GM19372 (cell line): ENCODE data around the gene RSPO3.
"Not testable (repeated sequence)": the region's sequence is repeated elsewhere in the genome, so short reads cannot be mapped to it uniquely, and the experiment has no call there.

Experiments
- ATAC-seq: cut with Tn5 transposase; IDR thresholded peaks from one replicate; pipeline ENCODE4 v1.9.1; 2021; ENCODE audit warnings: mild to moderate bottlenecking, low read depth, moderate library complexity; ENCODE audit not compliant: unreplicated experiment

Gene RSPO3

DNA sequence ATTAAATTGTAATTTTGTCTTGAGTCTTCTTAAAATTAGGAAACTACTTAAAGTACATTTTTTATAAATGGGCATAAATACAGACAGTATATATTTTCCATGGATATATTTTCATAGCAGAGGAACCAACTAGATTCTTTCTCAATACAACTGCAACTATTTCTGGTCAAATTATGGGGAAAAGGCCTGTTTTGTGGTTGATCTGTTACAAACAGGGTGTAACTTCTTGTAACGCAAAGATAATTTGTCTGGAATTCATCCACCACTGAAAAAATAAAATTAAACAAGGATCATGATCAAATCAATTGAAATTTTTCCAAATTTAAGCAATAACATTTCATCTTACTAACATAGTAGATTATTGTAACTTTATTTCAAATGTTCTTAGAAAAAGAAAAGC is 81.0 kb downstream of the RSPO3 start:
- ATAC-seq: no peak

GRCh38 chr6:127200114-127200513 is 81.6 kb downstream of the RSPO3 start:
- ATAC-seq: no peak

DNA sequence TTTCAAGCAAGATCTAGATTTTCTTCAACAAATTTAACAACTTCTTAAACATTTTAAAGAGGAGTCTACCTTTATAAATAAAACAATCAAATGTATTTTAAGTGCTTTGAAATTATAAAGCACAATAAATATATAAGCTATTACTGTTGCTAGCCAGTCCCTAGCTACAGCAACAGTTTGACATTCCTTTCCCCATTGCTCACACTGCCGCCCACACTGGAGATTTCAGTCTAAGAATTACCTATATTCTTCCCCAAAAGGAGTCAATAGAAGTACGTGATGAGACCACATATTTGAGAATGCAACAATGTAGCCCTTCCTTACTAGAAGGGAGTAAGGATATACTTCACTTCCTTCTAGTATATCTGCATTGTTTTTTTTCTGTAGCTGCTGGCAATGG is 82.8 kb downstream of the RSPO3 start:
- no peak for ATAC-seq

DNA sequence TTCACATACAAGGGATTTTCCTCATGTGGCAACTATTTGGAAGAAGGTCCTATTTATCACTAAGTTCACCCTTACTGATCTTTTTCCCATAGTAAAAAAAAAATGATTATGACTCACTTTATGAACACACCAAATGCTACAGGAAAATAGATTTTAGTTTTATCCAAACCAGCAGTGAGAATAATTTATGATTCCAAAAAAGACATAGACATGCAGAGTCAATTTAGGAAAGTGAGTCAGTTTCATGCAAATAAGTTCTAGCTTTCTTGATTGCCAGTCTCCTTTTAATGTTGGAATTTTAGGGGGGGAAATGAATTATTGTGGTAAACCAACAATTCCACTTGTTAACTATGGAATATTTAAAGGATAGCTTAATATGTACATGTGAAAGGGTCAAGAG is 84.2 kb downstream of the RSPO3 start:
- ATAC-seq: no peak

GRCh38 chr6:127204281-127204680 is 85.8 kb downstream of the RSPO3 start:
- no peak for ATAC-seq

- ATAC-seq: no peak
Measured at GRCh38 chr6:127205036-127205435, 86.6 kb downstream of the RSPO3 start.

- no peak for ATAC-seq
Measured at GRCh38 chr6:127206531-127207095, 88.1 kb downstream of the RSPO3 start.

- no peak for ATAC-seq
Measured at GRCh38 chr6:127207591-127208120, 89.2 kb downstream of the RSPO3 start.

GRCh38 chr6:127210725-127211124 is 92.3 kb downstream of the RSPO3 start:
- no peak for ATAC-seq

DNA sequence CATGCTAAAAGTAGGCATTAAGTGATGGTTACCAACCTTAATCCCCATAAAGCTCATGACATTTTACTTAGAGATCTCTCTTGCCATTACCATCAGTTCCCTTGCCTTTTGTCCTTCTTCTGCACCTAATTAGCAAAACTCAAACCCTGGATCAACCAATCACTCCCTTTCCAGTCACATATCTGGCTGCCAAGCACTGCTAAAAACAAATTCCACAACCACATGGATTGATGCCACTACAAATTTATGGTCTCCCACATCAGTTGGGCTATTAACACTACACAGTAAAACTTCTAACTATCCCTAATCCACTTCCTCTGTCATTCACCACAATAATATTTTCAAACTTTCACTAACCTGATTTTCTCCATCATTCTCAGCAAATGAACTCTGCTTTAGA is 93.9 kb downstream of the RSPO3 start:
- ATAC-seq: no peak

DNA sequence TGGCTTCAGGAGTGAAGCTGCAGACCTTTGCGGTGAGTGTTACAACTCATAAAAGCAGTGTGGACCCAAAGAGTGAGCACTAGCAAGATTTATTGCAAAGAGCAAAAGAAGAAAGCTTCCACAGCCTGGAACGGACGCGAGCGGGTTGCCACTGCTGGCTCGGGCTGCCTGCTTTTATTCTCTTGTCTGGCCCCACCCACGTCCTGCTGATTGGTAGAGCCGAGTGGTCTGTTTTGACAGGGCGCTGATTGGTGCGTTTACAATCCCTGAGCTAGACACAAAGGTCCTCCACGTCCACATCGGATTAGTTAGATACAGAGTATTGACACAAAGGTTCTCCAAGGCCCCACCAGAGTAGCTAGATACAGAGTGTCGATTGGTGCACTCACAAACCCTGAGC is 95.6 kb downstream of the RSPO3 start:
- not testable (repeated sequence) for ATAC-seq

- ATAC-seq: not testable (repeated sequence)
Measured at GRCh38 chr6:127214531-127214930, 96.1 kb downstream of the RSPO3 start.

DNA sequence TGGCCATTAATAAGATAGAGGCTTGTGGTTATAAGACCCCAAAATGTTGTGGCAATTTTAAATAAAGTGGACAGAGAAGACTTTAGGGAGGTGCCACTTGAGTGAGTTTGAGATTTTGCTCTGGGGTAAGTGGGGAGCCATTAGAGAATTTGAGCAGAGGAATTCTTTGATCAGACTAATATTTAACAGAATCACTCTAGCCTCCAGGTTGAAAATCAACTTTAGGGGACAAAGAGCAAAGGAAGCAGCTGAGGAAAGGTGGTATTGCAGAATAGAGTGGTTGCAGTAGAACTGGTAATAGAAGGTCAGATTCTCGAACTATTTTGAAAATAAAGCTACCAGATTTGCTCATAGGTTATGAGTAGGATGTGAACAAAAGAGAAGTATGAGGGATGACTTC is 97.5 kb downstream of the RSPO3 start:
- ATAC-seq: no peak

DNA sequence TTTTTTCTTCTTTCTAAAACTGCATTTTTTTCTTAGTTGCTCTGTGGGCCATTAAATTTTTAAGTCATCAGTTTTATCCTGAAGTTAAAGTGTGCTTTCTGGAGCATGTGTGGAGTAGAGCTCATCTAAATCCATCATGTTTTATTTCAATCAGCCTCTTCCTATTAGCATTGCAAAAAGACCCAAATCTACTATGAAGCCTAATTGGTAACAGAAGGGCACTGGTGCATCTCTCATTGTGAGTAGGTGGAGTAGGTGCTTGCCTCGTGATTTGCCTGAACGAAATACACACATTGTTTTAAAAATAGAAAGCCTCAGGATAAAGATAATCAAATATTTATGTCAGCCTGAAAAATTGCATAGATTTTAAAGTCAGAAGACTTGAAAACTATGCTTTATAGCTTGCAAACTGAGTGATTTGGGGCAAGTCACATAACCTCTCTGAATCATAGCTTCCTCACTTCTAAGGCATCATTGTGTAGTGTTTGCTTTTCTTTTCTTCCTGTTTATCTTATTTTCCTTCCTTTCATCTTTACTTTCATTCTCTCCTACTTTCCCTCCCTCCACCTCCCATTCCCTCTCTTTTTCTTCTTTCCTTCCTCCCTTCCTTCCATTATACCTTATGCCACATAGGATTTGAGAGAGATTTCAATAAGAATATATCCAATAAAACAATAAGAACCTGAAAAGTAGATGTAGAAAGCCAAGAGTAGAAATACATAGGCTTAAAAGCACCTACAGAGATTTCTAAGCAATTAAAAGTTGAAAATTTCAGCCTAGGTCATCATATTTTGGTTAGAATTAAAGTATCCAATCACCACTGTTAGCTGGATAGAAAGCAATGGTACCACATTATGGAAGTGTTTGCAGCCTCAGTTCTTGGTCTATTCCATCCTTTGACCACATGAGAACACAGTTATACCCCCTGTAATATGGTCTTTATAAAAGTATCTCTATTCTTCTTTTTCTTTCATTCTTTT is 98.6 kb downstream of the RSPO3 start:
- no peak for ATAC-seq

DNA sequence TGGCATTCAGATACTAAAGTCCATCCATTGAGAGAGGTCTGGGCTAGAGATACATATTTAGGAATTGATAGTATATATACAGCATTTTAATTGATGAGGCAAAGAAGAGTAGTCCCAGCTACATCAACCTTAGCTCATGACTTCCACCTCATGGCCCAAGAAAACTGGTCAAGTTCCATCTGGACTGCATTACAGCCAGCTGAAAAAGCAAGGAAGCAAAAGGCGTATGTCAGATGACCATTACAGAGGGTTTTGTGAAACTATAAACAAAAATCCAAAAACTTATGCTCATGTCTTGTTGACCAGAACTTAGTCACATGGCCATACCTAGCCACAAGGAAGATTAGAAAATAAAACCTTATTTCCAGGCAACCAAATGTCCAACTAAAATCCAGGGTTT is 101.4 kb downstream of the RSPO3 start:
- no peak for ATAC-seq

GRCh38 chr6:127221201-127221600 is 102.7 kb downstream of the RSPO3 start:
- ATAC-seq: no peak

DNA sequence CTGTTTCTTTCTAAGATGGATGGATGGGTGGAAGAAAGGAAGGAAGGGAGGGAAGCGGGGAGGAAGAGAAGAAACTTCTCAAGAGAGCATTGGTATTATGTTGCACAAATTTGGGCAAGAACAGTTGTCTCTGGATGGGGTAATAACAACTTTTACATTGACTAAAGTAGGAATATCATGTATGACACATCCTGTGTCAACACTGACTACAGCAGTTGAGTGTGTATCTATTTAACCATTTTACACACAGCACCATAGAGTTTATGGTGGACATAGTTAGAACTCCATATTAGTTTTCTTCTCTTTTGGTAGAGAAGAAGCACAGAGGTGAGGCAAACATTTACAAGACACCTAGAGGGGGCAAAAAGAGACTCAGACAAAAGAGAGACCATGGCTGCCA is 103.9 kb downstream of the RSPO3 start:
- no peak for ATAC-seq

DNA sequence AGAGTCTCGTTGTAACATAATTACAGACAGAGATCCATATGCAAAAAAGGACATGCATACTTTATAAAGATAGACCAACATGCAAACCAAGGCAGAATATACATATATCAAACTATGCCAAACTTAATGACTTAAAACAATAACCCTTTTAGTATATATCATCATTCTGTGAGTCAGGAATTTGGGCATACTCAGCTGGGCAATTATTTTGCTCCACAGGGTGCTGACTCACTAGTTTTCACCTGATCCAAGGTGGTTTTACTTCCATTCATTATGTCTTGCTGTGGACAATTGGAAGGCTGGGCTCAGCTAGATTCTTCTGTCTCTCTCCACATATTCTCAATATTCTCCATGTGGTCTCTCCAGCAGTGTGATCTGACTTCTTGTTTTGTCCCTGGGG is 107.0 kb downstream of the RSPO3 start:
- no peak for ATAC-seq

DNA sequence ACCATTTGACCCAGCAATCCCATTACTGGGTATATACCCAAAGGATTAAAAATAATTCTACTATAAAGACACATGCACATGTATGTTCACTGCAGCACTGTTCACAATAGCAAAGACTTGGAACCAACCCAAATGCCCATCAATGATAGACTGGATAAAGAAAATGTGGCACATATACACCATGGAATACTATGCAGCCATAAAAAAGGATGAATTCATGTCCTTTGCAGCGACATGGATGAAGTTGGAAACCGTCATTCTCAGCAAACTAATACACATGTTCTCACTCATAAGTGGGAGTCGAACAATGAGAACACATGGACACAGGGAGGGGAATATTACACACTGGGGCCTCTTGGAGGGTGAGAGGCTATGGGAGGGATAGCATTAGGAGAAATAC is 115.3 kb downstream of the RSPO3 start:
- ATAC-seq: not testable (repeated sequence)

DNA sequence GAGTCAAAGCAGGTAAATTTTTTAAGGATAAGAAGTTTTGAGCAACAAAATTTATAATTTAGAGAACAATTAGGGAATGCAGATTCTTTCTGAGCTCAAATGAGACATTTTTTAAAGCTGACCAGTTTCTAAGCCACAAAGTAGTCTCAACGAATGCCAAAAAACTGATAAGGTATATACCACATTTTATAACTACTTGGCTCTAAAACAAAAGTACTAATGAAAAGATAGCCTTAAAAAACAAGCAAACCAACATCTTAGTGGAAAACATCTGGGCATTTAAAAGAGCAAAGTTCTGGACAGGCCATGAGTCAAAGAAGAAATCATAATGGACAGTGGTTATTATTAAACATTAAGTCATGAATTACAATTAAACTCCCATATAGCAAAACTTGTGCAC is 125.0 kb downstream of the RSPO3 start:
- ATAC-seq: no peak
